Astrocyte of the spinal cord (primary cell): Measurements from ENCODE around the gene TSPAN15.

Source experiments
- DNase-seq: peaks from one replicate; pipeline ENCODE4 v3.0.0; 2011; ENCODE audit warnings: low read depth, low spot score
- H3K4me3 ChIP-seq: 2 replicates; pipeline ENCODE4 v1.5.1; 2011; ENCODE audit warnings: low read depth, mild to moderate bottlenecking, low read length, moderate library complexity
- in situ Hi-C: cut with HindIII; loops from 2 replicates; pipeline ENCODE4 v1.10.0; 2017; ENCODE audit warnings: low sequenced_read_pairs
- TF ChIP-seq, protein P1 (sequence below): IDR thresholded peaks from 2 replicates; pipeline ENCODE4 v1.5.1; 2012; ENCODE audit warnings: low read depth, mild to moderate bottlenecking, low read length, inconsistent platforms

Gene TSPAN15

GRCh38 chr10:69451209-69451783, at the start of gene TSPAN15:
TSPAN15 (plus strand) TSS chr10:69451465; CDS start chr10:69451595, 130 bp downstream.
- peak; percentile 70 for DNase-seq
- H3K4me3 ChIP-seq, result peak within 1 kb of the TSS; percentile 40
- in situ Hi-C loops, result no loop called here
- TF ChIP-seq, protein P1, sequence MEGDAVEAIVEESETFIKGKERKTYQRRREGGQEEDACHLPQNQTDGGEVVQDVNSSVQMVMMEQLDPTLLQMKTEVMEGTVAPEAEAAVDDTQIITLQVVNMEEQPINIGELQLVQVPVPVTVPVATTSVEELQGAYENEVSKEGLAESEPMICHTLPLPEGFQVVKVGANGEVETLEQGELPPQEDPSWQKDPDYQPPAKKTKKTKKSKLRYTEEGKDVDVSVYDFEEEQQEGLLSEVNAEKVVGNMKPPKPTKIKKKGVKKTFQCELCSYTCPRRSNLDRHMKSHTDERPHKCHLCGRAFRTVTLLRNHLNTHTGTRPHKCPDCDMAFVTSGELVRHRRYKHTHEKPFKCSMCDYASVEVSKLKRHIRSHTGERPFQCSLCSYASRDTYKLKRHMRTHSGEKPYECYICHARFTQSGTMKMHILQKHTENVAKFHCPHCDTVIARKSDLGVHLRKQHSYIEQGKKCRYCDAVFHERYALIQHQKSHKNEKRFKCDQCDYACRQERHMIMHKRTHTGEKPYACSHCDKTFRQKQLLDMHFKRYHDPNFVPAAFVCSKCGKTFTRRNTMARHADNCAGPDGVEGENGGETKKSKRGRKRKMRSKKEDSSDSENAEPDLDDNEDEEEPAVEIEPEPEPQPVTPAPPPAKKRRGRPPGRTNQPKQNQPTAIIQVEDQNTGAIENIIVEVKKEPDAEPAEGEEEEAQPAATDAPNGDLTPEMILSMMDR, result no peak

DNA sequence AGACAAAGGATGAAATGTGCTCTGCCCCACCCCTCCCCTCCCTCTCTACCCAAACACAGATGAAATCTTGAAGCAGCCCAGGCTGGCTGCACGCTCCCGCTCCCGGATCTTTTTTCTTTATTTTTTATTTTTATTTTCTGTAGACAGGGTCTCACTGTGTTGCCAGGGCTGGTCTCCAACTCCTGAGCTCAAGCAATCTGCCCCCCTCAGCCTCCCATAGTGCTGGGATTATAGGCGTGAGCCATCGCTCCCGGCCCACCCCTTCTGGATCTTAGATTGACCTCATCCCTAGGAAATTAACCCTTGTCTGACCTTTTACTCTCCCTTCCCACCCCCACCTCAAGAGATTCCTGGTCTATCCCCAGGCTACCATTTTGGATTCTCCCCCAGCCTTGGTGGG, 48.9 kb upstream of the TSPAN15 start:
- no peak for DNase-seq
- H3K4me3 ChIP-seq, result no peak overlapping the region
- in situ Hi-C loops, result no loop called here
- TF ChIP-seq, protein P1, result no peak

DNA sequence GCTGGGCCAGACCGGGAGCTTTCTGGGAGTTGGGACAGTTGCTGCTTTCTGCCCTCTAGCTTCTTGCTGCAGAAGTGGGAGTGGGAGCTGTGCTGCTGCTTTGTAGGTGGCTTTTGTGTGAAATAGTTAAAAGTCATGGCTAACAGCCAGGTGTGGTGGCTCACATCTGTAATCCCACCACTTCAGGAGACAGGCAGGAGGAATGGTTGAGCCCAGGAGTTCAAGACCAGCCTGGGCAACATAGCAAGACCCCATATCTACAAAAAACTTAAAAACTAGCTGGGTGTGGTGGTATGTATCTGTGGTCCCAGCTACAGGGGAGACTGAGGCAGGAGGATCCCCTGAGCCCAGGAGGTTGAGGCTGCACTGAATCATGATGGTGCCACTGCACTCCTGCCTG, 48.2 kb upstream of the TSPAN15 start:
- TF ChIP-seq, protein P1, result no peak
- no peak for DNase-seq
- in situ Hi-C loops, result no loop called here
- H3K4me3 ChIP-seq, result no peak overlapping the region

DNA sequence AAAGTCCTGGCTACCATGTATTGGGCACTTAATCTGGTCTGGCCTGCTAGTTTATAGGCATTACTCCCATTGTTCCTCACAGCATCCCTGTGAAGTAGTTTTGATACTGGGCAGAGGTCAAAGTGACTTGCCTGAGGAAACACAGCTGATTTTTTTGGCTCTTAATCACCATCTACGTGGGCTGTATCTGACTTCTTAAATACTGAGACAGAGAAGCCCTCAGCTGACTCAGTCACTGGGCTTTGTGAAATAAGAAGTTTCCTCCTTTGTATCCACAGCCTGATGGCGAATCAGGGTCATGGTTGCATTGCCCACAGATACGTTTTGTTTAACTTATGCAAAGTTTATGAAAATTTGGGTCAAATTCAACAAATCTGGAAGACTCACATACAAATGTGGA, 47.7 kb upstream of the TSPAN15 start:
- TF ChIP-seq, protein P1, result no peak
- in situ Hi-C loops, result no loop called here
- DNase-seq, result peak; percentile 61
- H3K4me3 ChIP-seq, result no peak overlapping the region

- no peak overlapping the region for H3K4me3 ChIP-seq
- DNase-seq, result no peak
- TF ChIP-seq, protein P1, result no peak
- in situ Hi-C loops, result no loop called here
Measured at GRCh38 chr10:69404786-69405185, 46.5 kb upstream of the TSPAN15 start.

DNA sequence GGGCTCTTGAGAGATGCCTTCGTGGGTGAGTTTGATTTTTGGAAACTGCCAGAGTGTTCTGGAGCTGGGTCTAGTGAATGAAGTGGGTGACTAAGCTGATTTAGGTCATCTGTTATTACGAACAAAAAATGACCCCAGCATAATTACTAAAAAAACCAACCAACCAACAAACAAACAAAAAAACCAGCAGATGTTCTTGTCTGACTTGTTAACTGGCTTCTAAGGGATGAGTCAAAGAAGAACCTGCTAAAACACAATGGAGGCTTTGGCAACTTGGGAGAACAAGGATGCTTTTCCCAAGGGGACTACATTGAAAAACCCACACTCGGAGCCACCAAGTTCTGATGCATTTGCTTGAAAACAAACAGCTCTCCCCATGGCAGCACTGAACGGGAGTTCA, 46.0 kb upstream of the TSPAN15 start:
- in situ Hi-C loops, result no loop called here

More for the DNA sequence above, 46.0 kb upstream of the TSPAN15 start:
- H3K4me3 ChIP-seq, result no peak overlapping the region
- TF ChIP-seq, protein P1, result no peak
- no peak for DNase-seq
